RPMI8226 (cell line): ENCODE results near the gene SCGB2B2.
"Not testable (repeated sequence)": the region's sequence is repeated elsewhere in the genome, so short reads cannot be mapped to it uniquely, and the experiment has no call there.

Experiments used
- DNase-seq: peaks from one replicate; pipeline ENCODE4 v3.0.0-alpha.2; 2015

Gene SCGB2B2, protein sequence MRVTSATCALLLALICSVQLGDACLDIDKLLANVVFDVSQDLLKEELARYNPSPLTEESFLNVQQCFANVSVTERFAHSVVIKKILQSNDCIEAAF

DNA sequence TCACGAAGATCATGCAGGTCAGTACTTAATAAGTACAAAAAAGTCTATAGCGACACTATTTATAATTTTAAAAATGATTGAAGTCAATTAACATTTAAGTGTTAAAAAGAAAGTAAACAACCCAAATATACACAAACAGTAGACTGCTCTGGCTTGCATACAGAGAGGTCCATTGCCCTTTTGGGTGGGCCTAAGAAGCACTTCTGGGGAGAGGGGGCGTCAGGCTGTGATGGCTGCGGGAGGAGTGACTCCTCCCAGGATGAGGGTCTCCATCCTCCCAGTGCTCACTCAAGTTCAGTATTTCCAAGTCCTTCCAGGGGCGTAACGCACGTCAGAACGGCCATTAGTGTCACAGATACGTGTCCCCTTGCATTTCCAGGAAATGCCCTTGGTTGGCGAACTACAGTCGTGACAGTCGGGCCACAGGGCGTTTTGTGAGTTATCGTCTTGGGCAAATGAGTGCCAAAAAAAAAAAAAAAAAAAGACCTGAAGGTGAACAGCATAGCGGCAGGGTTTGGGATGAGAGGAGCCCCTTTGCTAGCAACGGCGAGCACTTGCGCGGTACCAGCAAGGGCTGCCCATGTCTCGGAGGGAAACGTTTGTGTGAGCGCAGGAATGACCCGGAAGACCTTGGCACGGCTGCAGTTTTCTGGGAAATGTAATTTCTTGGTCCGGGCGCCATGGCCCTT lies at the start of gene SCGB2B2:
TSS of gene SCGB2B2 (minus strand) at position 463 of the 689 bp plus-strand sequence. CDS start 82,596 bp downstream, outside the sequence.
- DNase-seq = peak; percentile 78

DNA sequence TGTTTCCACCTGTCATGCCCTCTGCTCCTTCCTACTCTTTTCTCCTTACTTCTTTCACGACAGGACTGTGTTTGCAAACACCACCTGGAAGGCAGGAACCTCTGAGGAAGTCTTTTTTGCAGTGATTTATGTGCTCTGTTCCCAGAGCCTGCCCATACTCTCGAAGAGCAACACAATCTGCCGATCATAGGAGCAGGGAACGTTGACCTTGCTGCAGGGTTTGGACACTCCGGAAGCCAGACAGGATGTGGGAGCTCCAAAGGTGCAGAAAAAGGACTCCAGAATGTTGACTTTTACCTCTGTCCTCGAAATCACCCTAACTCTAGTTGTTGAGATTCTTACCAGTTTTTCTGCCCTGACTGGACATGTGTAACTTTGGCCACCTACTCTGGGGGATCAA lies 48.4 kb upstream of the SCGB2B2 start:
- DNase-seq = no peak

DNA sequence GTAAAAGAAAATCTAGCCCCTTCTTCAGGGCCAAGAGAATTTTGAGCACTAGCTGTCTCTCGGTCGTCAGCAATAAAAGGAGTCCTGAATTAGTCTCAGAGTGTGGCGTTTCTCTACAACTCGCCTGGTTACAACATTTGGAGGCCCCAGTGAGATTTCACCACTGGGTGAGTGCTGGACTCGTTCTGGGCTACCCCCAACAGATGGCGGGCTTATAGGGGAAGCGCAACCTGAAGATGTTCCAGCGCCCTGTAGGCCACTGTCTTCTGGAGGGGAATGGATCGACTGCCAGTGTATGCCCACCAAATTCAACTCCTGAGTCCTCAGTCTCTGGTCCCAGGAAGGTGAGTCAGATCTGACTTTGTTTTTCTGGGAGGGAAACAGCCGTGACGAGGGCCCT lies 45.4 kb upstream of the SCGB2B2 start:
- DNase-seq = no peak

DNA sequence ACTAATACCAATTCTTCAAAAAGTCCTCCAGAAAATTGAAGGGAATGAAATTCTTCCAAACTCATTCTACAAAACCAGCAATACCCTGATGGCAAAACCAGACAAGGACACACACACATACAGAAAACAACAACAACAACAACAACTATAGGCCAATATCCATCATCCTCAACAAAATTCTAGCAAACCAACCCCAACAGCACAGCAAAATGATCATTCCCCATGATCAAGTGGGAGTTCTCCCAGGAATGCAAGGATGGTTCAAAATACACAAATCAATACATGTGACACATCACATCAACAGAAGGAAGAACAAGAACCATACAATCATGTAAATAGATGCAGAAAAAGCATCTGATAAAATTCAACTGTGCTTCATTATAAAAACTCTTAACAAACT lies 38.4 kb upstream of the SCGB2B2 start:
- DNase-seq = no peak

DNA sequence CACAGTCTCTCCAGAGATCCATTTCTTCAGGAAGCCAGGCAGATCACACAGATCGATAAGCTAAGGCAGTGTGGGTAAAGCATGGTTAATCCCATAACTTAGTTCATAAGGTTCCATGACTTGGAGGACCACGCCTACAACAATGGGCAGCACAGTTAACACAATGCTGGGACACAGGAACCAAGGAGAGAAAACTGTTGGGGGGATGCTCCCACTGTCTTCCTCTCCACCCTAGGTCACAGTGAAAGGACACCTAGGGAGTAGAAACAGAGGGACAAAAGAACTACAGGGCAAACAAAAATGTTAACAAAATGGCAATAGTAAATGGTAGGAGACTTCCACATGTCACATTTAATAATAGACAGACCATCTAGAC lies 36.3 kb upstream of the SCGB2B2 start:
- no peak for DNase-seq

DNA sequence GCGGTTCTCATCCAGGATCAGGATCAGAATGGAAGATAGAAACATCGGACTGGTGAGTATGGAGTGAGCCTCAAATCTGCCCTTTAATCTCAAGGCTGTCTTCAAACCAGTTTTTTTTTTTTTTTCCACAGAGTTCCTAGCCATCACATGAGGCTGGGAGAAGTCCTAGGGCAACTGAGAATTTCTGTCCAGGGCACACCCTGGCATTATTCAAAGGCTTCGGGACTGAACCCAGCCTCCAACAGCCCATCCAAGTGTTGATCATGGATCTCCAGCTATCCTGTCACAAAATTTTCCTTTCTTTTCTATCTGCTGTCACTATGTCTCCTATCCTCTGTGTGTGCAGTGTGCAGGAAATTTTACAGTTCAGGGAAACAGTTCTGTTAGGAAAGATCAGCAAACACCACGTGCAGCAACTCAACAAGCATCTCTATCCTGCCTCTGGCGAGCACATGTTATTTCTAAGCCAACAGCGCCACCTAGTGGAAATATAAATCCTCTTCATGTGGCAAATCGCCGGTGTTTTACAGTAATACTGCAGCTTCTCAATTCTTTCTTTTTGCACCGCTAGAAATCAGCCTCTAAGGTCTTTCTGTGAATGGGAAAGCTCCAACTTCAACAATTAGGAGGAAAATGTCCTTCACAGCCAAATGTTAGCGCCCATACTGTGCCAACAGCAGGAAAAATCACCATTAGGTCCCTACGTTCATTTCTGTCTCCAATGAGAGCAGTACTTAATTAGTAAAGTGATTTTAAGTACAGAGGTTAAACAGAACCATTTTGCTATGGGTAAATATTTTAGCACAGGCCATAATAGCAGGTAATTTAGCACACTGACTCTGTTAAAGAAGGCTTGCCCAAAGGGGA lies 35.7 kb upstream of the SCGB2B2 start:
- DNase-seq = peak; percentile 68

DNA sequence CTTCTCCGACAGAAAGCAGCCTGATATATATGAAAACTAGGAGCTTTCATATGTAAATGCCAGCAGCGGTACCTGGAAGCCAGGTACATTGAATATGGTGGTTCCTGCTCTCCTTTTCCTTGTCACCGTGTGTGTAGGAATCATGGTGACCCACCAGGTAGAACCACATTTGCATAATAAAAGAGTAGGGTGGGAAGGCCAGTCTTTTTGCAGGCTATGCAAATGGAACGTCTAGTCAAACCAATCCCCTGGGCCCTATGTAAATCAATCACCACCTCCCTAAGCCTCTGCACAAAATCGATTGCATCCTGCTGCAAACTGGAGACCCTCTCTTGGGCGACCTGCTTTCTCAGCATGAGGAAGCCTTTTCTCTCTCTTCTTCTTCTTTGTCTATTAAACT lies 34.9 kb upstream of the SCGB2B2 start:
- DNase-seq = no peak

DNA sequence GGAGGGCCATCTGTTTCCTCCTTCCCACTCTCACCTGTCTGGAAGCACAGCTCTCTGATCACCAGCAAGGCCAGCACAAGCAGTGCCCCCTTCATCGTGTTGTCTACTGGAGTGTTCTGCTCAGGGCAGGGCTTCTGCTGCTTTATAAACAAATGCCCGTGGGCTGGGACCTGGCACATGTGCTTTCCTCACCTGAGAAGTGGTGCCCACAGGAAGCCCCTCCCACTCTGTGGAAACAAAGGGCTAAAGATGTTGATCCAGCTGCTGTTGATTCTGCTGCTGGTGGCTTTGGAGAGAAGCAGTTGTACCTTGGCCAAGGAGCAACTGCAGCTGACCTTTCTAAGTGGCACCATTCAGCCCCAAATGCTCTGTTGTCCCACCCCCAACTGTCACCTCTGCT lies 30.7 kb upstream of the SCGB2B2 start:
- no peak for DNase-seq

DNA sequence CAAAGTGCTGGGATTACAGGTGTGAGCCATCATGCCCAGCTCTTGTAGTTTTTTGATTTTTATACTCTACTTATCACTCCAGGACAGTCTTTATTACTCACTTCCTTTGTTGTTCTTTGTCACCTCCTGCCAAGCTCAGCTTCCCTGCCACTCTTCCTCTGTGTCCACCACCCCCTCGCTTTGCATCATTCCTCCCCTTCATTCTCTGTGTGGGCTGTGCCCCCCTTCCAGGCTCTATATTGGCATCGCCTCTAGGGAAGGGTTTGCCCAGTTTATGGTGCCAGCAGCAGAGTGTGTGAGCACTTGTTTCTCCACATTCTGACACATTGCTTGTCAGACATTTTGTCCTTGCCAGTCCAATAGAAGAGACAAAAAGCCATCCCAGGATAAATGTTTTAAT lies 15.6 kb upstream of the SCGB2B2 start:
- DNase-seq = no peak

DNA sequence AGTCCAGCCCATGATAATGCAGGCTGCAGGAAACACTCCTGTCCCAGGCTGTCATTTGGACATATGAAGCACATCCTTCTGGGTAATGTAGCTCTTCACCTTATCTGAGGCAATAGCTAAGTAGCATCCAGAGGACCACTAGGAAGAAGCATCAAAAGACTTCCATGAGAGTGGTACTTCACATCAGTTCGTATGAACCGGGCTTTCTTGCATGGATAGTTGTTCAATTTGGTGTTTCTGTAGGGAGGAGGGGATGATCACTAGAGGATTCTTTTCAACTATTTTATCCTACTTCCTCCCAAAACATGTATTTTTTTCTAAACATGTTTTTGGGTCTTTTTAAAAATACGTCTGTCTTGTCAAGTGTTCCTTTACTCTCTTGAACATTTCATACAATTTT lies 13.4 kb upstream of the SCGB2B2 start:
- DNase-seq = no peak

DNA sequence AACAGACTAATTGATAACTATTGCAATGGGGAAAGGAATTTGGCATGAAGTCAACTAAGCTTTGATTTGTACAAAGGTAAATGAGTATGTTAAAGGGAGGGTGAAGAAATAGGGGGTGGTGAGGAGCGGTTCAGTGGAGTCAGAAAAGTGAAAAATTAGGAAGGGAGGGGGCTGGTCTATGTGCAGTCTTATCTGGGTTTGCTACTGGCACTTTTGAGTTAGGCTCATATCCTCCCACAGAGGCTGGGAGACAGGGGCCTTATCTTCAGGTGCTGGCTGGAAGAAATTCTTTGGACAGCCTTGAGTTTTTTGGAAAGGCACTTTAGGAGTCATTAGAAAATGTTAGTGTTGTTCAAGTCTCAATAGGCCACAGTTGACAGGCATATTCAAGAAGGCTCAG lies 11.6 kb upstream of the SCGB2B2 start:
- DNase-seq = no peak

DNA sequence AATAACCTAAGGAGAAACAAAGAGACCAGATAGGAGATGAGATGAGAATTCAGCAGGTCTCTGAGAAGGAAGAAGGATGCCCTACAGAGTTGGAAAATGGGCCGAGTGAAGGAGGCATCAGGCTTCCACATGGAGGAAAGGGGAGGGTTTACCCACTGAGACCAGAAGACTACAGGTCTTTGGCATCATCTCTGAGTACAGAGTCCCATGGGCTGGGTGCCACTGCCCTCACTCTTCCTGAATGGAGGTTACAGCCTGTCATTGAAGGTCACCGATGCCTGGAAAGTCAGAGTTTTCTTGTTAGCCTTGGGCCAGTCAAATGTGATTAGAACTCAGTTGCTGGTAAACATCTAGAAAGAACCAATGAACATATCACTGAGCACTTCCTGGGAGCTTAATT lies 10.4 kb upstream of the SCGB2B2 start:
- DNase-seq = no peak

DNA sequence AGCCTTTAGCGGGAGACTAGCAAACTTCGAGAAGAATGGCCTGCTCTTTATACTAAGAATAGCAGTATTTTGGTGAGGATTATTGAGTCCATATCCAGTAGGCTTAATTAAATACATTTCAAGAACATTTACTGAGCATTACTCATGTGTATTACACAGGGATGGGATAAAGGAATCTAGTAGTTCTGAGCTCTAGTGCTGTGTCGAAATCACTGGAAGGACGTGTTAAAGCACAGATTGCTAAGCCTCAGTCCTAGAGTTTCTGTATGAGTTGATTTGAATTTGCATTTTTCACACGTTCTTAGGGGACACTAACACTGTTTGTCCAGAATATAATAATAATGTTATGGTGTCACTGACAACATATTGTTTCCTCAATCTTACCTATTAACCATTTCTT lies 9.5 kb upstream of the SCGB2B2 start:
- no peak for DNase-seq

DNA sequence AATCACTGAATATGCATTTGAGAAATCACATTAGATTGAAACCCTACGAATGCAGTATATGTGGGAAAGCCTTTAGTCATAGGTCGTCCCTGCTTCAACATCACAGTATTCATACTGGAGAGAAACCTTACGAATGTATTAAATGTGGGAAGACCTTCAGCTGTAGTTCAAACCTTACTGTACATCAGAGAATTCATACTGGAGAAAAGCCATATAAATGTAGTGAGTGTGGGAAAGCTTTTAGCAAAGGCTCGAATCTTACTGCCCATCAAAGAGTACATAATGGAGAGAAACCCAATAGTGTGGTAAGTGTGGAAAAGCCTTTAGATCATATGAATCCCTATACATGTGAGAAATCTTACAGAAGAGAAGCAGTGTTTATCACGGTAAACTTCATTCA lies 8.3 kb upstream of the SCGB2B2 start:
- not testable (repeated sequence) for DNase-seq

DNA sequence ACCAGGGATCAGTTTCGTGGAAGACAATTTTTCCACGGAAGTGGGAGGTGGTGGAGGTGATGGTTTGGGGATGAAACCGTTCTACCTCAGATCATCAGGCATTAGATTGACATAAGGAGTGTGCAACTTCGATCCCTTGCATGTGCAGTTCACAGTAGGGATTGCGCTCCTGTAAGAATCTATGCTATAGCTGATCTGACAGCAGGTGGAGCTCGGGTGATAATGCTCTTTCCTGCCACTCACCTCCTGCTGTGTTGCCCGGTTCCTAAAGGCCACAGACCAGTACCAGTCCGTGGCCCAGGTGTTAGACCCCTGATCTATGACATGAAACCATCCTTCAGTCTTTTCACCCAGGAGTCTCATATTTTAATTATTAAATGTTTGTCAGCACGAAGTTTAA lies 4.5 kb upstream of the SCGB2B2 start:
- DNase-seq = no peak

DNA sequence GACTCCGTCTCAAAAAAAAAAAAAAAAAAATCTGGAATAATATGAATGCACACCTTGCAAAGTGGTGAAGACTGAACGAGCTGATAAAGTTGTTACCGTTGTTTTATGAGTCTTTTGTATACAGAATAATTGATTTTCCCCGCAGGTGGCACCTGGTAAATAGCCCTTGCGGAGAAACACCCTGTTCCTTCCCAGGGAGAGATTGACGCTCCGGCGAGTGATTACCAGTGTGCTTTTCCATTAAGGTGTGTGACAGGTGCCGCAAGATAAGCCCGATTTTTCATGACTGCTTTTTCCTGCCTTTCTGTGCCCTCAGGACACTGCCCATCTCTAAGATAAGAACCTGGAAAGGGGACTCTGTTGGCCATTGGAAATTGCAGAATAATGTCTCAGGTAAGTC lies 1.5 kb upstream of the SCGB2B2 start:
- DNase-seq = no peak

DNA sequence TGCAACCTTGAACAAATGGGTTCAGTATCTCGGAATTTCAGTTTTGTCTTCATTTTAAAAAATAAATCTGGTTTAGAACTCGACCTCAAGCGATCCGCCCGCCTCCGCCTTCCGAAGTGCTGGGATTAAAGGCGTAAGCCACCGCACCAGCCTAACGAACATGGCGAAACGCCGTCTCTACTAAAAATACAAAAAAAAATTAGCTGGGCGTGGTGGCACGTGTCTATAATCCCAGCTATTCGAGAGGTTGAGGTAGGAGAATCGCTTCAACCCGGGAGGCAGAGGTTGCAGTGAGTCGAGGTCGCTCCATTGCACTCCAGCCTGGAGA lies 1.1 kb upstream of the SCGB2B2 start:
- no peak for DNase-seq

DNA sequence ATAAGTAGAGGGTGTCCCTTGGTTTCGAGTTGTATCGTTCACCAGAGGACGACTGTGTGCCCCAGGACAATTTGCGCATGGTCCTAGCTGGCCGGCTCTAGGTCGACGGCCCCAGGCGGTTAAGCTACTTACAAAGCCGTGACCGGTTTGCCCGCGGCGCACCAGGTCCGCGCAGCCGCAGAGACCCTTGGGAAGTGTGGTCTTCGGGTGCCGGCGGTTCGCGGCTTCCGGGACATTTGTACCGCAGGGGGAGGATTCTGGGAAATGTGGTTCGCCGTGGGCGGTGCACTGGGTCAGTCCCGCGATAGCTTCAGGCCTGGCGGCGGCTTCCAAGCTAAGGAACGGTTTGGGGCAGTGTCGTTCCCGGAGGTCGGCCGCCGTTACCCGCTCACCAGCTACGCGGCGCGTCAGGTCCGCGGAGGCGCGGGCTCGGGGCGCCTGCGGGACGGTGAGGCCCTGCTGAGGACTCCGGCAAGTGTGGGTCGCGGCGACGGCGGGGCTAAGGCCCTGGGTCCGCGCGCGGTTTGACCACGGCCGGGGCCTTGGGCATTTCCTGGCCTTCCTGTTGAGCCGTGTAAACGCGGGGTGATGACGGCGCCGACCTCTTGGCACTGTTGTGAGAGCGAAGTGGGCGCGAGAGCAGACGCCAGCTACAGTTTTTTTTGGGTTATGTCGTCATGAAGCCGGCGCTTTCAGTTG lies 576 bp upstream of the SCGB2B2 start, which contains the start of gene ZNF302:
TSS of gene ZNF302 (plus strand) at position 293 of the 699 bp plus-strand sequence. CDS start 1,127 bp downstream, outside the sequence.
- peak; percentile 93 for DNase-seq

DNA sequence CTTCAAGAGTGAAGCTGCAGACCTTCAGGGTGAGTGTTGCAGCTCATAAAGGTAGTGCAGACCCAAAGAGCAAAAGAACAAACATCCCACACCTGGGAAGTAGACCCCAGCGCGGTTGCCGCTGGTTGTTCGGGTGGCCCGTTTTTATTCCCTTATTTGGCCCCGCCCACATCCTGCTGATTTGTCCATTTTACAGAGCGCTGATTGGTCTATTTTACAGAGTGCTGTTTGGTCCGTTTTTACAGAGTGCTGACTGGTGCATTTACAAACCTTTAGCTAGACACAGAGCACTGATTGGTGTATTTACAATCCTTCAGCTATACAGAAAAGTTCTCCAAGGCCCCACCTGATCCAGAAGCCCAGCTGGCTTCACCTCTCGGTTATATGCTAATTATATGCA lies 1.0 kb downstream of the SCGB2B2 start:
- DNase-seq = no peak

DNA sequence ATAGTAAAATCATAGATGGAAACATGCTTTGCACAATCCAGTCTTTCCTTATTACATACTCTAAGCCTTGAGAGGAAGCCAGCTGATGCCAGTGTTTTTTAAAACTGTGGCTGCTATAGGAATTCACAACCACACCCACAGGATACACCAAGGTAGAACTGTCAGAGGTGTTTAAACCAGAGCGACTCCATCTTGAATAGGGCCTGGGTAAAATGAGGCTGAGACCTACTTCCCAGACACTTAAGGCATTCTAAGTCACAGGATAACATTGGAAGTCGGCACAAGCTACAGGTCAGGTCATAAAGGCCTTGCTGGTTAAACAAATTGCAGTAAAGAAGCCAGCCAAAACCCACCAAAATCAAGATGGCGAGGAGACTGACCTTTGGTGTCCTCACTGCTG lies 1.7 kb downstream of the SCGB2B2 start:
- no peak for DNase-seq

DNA sequence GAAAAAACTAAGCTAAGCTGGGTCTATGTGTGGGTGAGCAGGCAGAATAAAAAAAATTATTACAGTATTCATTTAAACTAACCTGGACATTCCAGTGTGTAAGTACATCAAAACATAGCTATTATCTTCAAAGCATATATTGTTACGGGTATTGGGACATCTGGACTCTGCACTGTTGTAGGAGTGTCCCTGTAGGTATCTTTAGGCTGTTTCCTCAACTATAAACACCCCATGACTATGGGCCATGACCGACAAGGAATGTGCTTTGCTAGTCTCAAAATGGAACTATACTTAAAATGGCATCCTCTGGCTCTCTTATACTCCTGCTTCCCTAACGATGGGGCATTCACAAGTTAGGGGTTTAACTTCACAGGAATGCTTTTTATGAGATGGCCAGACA lies 3.4 kb downstream of the SCGB2B2 start:
- no peak for DNase-seq

DNA sequence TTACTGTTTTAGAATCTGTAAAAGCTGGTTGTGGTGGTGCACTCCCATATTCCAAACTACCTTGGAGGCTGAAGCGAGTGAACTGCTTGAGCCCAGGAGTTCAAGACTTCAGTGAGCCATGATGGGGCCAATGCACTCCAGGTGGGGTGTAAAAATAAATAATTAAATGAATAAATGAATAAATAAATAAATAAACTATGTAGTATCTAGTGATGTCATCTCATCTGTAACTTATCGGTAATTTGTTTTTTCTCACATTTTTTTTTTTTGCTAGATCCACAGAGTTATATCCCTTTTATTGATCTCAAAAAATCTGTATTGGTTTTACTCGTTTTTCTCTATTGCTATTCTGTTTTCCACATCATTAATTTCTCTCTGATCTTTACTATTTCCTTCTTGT lies 5.0 kb downstream of the SCGB2B2 start:
- no peak for DNase-seq

DNA sequence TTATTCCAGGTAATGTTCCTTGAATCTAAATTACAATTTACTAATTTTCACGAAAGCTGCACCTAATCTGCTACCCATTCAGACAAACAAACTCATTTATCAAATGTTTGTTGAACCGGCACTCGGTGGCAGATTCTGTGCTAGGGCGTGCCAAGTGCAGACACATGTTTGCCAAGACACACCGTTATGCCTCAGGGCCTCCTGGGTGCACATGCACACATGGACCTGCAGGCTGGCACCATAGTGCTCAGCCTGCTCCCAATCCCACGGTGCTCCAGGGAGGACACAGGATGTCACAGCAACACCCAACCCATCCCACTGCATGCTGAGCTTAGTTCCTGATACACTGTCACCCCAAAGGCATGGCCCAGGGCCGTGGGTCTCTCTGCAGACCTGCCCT lies 7.7 kb downstream of the SCGB2B2 start:
- DNase-seq = no peak

DNA sequence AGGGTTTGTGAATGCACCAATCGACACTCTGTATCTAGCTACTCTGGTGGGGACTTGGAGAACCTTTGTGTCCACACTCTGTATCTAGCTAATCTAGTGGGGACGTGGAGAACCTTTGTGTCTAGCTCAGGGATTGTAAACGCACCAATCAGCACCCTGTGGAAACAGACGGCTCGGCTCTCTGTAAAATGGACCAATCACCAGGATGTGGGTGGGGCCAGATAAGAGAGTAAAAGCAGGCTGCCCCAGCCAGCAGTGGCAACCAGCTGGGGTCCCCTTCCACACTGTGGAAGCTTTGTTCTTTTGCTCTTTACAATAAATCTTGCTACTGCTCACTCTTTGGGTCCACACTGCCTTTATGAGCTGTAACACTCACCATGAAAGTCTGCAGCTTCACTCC lies 8.3 kb downstream of the SCGB2B2 start:
- DNase-seq = not testable (repeated sequence)
